Activated naive CD4-positive, alpha-beta T cell treated with anti-CD3 and anti-CD28 coated beads, Interleukin-2, amount 50 U/mL, for 24 hours (primary cell): ENCODE data around the gene PDCD7.

ENCODE experiments used
- H3K27ac Mint-ChIP-seq: one replicate; pipeline ENCODE4 v1.8.0; 2021; ENCODE audit warnings: mild to moderate bottlenecking, mixed read lengths
- H3K27me3 Mint-ChIP-seq: one replicate; pipeline ENCODE4 v1.8.0; 2021; ENCODE audit warnings: mixed read lengths
- H3K36me3 Mint-ChIP-seq: one replicate; pipeline ENCODE4 v1.8.0; 2021; ENCODE audit warnings: mixed read lengths
- H3K4me1 Mint-ChIP-seq: one replicate; pipeline ENCODE4 v1.8.0; 2021; ENCODE audit warnings: mixed read lengths
- H3K4me3 Mint-ChIP-seq: one replicate; pipeline ENCODE4 v1.8.0; 2021; ENCODE audit warnings: mild to moderate bottlenecking, mixed read lengths
- H3K9me3 Mint-ChIP-seq: one replicate; pipeline ENCODE4 v1.8.0; 2021; ENCODE audit warnings: mixed read lengths

PDCD7 gene

DNA sequence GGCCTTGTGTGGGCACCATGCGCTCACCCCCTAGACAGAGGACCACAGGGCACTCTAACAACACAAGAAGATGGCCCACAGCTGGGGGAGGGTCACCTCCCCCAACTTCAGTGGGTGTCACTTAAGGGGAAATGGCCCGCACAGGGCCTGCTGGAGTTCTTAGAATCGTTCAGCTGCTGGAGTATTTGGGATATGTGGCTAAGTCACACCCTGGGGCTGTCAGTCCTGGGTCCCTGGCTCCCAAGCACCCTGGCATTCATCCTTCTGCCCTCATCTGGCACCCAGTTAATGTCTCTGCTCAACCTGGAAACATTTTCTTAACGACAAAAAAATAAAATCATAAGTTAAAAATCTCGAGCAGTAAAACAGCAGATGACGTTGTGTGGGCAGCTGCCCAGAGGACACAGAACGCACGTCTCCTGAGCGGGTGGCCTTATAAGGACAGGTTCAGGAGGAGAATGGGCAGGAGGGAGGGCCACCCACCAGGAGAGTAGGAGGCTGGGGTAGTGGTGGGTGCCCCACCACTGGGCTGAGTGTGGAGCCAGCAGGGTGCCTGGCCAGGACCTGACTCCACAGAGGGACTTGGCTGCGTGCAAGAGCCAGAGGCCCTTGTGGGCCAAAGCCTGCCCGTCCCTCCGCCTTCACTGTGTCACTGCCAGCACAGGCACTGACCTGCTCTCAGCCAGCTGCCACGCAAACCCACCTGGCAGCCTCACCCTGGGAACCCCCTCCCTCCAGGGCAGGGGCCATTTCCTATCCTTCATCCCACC is 45.5 kb downstream of the PDCD7 start:
- peaks cover under 1% of the 10 kb centered on the region for H3K4me1 Mint-ChIP-seq
- no peaks in the 10 kb centered on the region for H3K36me3 Mint-ChIP-seq
- H3K27ac Mint-ChIP-seq, result no peak overlapping the region
- H3K4me3 Mint-ChIP-seq, result no peak overlapping the region
- no peaks in the 10 kb centered on the region for H3K9me3 Mint-ChIP-seq
- H3K27me3 Mint-ChIP-seq, result no peaks in the 10 kb centered on the region

GRCh38 chr15:65087411-65087810 is 46.2 kb downstream of the PDCD7 start:
- peaks cover 6% of the 10 kb centered on the region for H3K4me1 Mint-ChIP-seq
- H3K4me3 Mint-ChIP-seq, result no peak overlapping the region
- H3K27me3 Mint-ChIP-seq, result no peaks in the 10 kb centered on the region
- no peaks in the 10 kb centered on the region for H3K36me3 Mint-ChIP-seq
- H3K27ac Mint-ChIP-seq, result no peak overlapping the region
- H3K9me3 Mint-ChIP-seq, result no peaks in the 10 kb centered on the region

DNA sequence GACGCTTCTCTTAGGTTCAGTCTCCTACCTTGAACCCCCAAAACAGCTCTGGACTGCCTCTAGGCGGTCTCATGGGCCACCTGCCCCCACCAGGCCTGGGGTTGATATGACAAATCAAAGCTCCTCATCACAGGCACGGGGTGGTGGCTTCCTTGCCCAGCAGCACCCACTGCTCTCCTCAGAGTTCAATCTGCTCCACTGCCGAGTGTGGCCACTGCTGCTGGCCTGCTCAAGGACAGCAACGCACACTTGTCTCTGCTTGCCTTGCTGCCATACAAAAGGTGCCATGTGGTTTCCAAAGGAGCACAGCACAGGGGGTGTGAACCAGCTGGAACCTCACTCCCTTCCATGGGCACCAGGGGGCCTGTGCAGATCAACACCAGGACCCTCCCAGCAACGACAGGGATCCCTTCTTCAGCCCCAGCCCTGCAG is 46.9 kb downstream of the PDCD7 start:
- H3K27ac Mint-ChIP-seq, result no peak overlapping the region
- no peaks in the 10 kb centered on the region for H3K9me3 Mint-ChIP-seq
- no peaks in the 10 kb centered on the region for H3K36me3 Mint-ChIP-seq
- H3K4me1 Mint-ChIP-seq, result peaks cover 14% of the 10 kb centered on the region
- H3K4me3 Mint-ChIP-seq, result no peak overlapping the region
- no peaks in the 10 kb centered on the region for H3K27me3 Mint-ChIP-seq

DNA sequence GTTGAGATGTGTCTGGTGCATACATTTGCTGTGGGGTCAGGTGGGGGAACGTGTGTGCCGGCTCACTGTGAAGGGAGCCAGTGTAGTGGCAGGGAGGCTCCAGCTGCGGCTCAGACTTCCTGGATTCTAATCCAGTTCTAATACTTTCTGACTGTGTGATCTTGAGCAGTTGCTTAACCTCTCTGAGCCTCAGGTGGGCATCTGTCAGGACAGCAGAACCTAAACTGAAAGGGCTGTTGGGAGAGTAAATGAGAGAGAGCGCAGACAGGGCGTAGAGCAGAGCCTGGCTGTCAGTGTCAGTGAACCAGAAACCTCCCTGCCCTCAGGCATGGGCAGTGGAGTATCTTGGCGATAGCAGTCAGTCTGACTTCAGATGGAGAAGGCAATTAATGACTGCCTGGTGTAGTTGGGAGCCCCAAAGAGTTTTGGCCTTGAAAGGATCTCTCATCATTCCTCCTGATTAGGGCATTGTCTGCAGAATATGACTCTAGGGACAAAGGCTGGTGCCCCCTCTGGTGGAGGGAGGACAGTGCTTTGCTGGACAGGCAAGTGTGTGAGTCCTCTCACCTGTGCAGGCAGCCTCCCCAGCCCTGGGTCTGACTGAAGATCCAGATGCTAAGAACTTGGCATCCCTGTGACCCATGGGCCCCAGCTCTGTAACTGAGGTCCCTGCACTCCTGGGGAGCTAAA is 47.5 kb downstream of the PDCD7 start:
- no peaks in the 10 kb centered on the region for H3K27me3 Mint-ChIP-seq
- no peak overlapping the region for H3K4me3 Mint-ChIP-seq
- H3K9me3 Mint-ChIP-seq, result no peaks in the 10 kb centered on the region
- H3K27ac Mint-ChIP-seq, result no peak overlapping the region
- peaks cover 16% of the 10 kb centered on the region for H3K4me1 Mint-ChIP-seq
- H3K36me3 Mint-ChIP-seq, result no peaks in the 10 kb centered on the region

DNA sequence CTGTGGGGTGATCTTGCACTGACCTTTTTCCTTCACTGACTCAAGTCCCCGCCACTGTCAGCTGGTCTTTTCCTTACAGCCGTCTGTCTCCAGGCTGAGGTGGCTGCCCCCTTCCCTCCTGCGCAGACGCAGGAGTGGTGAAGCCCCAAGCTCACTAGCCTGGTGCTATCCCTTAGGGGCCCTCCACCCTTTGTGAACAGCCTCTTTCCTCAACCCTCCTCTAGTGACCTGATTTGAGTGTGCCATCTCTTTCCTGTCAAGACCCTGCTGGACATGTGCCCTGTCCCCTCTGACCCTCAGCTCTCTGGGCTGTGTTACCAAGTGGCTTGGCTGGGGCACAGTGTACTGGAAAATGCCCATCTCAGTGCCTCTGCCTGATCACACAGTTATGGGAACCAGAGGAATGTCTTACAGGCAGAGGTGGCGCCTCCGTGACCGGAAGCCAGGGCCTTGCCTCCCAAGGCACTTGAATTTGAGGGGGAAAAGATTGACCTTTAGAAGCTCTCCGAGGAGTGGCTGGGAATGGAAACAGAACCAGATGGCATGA is 48.3 kb downstream of the PDCD7 start:
- H3K27ac Mint-ChIP-seq, result no peak overlapping the region
- no peaks in the 10 kb centered on the region for H3K27me3 Mint-ChIP-seq
- no peak overlapping the region for H3K4me3 Mint-ChIP-seq
- H3K9me3 Mint-ChIP-seq, result no peaks in the 10 kb centered on the region
- no peaks in the 10 kb centered on the region for H3K36me3 Mint-ChIP-seq
- peaks cover 19% of the 10 kb centered on the region for H3K4me1 Mint-ChIP-seq

GRCh38 chr15:65084500-65085206 is 49.0 kb downstream of the PDCD7 start:
- peaks cover 19% of the 10 kb centered on the region for H3K4me1 Mint-ChIP-seq
- no peak overlapping the region for H3K4me3 Mint-ChIP-seq
- H3K9me3 Mint-ChIP-seq, result no peaks in the 10 kb centered on the region
- H3K27ac Mint-ChIP-seq, result no peak overlapping the region
- H3K27me3 Mint-ChIP-seq, result no peaks in the 10 kb centered on the region
- no peaks in the 10 kb centered on the region for H3K36me3 Mint-ChIP-seq

DNA sequence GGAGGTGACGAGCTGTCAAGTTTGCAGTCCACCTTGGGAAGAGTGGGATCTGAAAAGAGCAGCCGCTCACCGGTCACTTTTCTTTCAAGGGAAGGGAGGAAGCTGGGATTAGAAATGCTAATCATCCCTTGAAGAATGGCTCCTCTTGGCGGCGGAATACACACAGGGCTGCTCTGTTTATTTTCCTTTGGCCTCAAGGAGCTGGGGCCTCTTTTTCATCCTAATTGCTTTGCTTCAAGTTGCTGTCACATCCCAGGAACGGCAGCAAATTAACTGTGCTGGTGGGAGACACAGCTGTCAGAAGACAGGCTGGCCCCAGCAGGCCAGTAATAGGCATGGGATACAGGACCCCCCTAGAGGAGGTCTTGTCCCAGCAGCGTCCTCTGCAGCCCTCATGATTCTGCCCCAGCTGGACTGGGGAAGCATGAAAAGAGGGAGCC is 50.3 kb downstream of the PDCD7 start:
- H3K27me3 Mint-ChIP-seq, result peaks cover 4% of the 10 kb centered on the region
- H3K27ac Mint-ChIP-seq, result no peak overlapping the region
- H3K4me3 Mint-ChIP-seq, result no peak overlapping the region
- no peaks in the 10 kb centered on the region for H3K36me3 Mint-ChIP-seq
- peaks cover 19% of the 10 kb centered on the region for H3K4me1 Mint-ChIP-seq
- no peaks in the 10 kb centered on the region for H3K9me3 Mint-ChIP-seq

GRCh38 chr15:65082303-65082953 is 51.2 kb downstream of the PDCD7 start:
- peaks cover 12% of the 10 kb centered on the region for H3K27me3 Mint-ChIP-seq
- H3K36me3 Mint-ChIP-seq, result no peaks in the 10 kb centered on the region
- peak overlapping the region; percentile 1 for H3K4me3 Mint-ChIP-seq
- H3K4me1 Mint-ChIP-seq, result peaks cover 23% of the 10 kb centered on the region
- H3K27ac Mint-ChIP-seq, result peak overlapping the region; percentile 65
- no peaks in the 10 kb centered on the region for H3K9me3 Mint-ChIP-seq

DNA sequence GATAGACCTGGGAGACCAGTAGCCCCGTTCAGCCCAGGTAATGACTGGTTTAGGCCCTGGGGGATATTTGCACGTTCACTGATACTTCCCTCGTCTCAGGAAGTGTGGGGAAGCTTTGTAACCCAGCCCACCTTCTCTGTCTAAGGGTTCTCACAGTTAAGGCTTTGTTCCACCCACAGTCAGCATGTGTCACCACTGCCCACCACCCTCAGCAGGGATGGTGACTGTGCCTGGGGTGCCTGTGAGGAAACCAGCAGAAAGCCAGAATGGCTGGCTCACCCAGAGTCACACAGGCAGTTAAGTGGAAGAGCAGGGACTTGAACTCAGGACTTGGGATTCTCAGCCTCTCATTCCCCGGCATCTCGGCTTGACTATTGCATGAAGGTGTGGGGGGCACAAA is 51.9 kb downstream of the PDCD7 start:
- Mint-ChIP-seq H3K27me3 (peaks cover 12% of the 10 kb centered on the region), H3K27ac (no peak overlapping the region), H3K4me3 (no peak overlapping the region)

DNA sequence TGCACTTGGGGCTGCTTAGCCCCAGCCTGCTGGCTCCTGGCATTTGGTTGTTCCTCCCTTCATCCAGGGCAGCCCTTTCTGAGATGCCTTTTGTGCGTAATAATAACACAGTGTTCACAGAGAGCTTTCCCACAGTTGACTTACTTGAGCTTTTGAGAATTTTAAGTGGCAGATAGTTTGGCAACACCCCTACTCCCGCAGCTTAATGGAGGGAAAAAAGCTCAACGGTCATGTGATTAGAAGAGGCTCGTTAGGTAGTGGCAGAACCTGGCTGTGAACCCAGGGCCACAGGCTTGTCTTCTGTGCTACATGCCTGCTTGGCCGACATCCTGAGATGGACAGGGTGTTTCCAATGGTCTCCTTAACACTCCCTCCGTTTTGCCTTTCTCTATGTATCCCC is 52.3 kb downstream of the PDCD7 start:
- Mint-ChIP-seq H3K27me3 (peaks cover 14% of the 10 kb centered on the region), H3K36me3 (no peaks in the 10 kb centered on the region), H3K9me3 (no peaks in the 10 kb centered on the region), H3K4me1 (peaks cover 23% of the 10 kb centered on the region), H3K27ac (no peak overlapping the region), H3K4me3 (no peak overlapping the region)

More for the DNA sequence above, 51.9 kb downstream of the PDCD7 start:
- Mint-ChIP-seq H3K4me1 (peaks cover 23% of the 10 kb centered on the region), H3K9me3 (no peaks in the 10 kb centered on the region), H3K36me3 (no peaks in the 10 kb centered on the region)

GRCh38 chr15:65079580-65079979 is 54.0 kb downstream of the PDCD7 start:
- Mint-ChIP-seq H3K36me3 (no peaks in the 10 kb centered on the region), H3K4me1 (peaks cover 23% of the 10 kb centered on the region), H3K9me3 (no peaks in the 10 kb centered on the region), H3K27ac (no peak overlapping the region), H3K4me3 (no peak overlapping the region), H3K27me3 (peaks cover 17% of the 10 kb centered on the region)

GRCh38 chr15:65077981-65078352 is 55.6 kb downstream of the PDCD7 start:
- Mint-ChIP-seq H3K4me1 (peaks cover 22% of the 10 kb centered on the region), H3K9me3 (no peaks in the 10 kb centered on the region), H3K36me3 (no peaks in the 10 kb centered on the region), H3K27me3 (peaks cover 17% of the 10 kb centered on the region), H3K4me3 (peak overlapping the region; percentile 44), H3K27ac (no peak overlapping the region)

- Mint-ChIP-seq H3K4me1 (peaks cover 17% of the 10 kb centered on the region), H3K27ac (no peak overlapping the region), H3K4me3 (peak overlapping the region; percentile 44), H3K9me3 (no peaks in the 10 kb centered on the region), H3K27me3 (peaks cover 17% of the 10 kb centered on the region), H3K36me3 (no peaks in the 10 kb centered on the region)
These were observed 56.2 kb downstream of the PDCD7 start for GRCh38 chr15:65077291-65077980.

DNA sequence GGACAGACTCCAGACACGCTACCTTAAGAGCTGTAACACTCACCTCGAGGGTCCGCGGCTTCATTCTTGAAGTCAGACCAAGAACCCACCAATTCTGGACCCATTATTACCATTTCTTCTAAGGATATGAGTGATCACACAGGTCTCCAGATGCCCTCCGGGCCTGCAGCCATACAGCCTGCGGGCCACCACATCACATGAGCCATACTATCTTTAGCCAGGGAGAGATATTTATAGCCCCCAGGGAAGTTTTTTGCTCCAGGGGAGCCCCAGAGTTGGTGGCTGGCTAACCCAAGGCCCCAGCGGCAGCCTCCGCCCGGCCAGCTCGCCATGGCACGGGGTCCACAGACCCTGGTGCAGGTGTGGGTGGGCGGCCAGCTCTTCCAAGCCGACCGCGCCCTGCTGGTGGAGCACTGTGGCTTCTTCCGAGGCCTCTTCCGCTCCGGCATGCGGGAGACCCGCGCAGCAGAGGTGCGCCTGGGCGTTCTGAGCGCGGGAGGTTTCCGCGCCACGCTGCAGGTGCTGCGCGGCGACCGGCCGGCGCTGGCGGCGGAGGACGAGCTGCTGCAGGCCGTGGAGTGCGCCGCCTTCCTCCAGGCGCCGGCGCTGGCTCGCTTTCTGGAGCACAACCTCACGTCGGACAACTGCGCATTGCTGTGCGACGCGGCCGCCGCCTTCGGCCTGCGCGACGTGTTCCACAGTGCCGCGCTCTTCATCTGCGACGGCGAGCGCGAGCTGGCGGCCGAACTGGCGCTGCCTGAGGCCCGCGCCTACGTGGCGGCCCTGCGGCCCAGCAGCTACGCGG is 56.9 kb downstream of the PDCD7 start, which contains the start of gene KBTBD13:
TSS of gene KBTBD13 (plus strand) at position 261 of the 805 bp plus-strand sequence. CDS start at position 331, 70 bp downstream.
- no peak within 1 kb of the TSS for H3K27ac Mint-ChIP-seq
- no peaks in the 10 kb centered on the region for H3K9me3 Mint-ChIP-seq
- H3K4me1 Mint-ChIP-seq, result peaks cover 10% of the 10 kb centered on the region
- no peaks in the 10 kb centered on the region for H3K36me3 Mint-ChIP-seq
- no peak within 1 kb of the TSS for H3K4me3 Mint-ChIP-seq
- peaks cover 17% of the 10 kb centered on the region for H3K27me3 Mint-ChIP-seq
